ENCODE results near the gene PLCD3.
A peak's percentile ranks its signal among the peaks of the same experiment; 100 is the strongest.

- TF ChIP-seq CTCF (IDR thresholded peaks at IDR 0.05) (no peak), POLR2AphosphoS5 (IDR thresholded peaks at IDR 0.05) (peak in 2 of 3 donors; percentile 92 to 96), POLR2A (IDR thresholded peaks at IDR 0.05) (no peak)
These were observed 15.4 kb upstream of the PLCD3 start for GRCh38 chr17:45147581-45148182.

Data from suprapubic skin (tissue), 4 donors.